Measurements from ENCODE around the gene RAD21L1.

GRCh38 chr20:1225783-1226654 lies at the start of gene RAD21L1:
- TF ChIP-seq POLR2A (IDR thresholded peaks at IDR 0.05): peak in 1 of 2 donors; percentile 11
- TF ChIP-seq, protein P1, sequence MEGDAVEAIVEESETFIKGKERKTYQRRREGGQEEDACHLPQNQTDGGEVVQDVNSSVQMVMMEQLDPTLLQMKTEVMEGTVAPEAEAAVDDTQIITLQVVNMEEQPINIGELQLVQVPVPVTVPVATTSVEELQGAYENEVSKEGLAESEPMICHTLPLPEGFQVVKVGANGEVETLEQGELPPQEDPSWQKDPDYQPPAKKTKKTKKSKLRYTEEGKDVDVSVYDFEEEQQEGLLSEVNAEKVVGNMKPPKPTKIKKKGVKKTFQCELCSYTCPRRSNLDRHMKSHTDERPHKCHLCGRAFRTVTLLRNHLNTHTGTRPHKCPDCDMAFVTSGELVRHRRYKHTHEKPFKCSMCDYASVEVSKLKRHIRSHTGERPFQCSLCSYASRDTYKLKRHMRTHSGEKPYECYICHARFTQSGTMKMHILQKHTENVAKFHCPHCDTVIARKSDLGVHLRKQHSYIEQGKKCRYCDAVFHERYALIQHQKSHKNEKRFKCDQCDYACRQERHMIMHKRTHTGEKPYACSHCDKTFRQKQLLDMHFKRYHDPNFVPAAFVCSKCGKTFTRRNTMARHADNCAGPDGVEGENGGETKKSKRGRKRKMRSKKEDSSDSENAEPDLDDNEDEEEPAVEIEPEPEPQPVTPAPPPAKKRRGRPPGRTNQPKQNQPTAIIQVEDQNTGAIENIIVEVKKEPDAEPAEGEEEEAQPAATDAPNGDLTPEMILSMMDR (IDR thresholded peaks at IDR 0.05): no peak

Data from gastroesophageal sphincter (tissue), 3 donors.